Activated T-cell treated with anti-CD3 and anti-CD28 coated beads, Interleukin-2, amount 50 U/mL, for 72 hours (primary cell): Measurements from ENCODE around the gene CMTM8. TPM values are rescaled to one million over a fixed set of nuclear protein-coding genes. Genes with fewer than 3 reads are reported as not detected.
"Not testable (repeated sequence)": the region's sequence is repeated elsewhere in the genome, so short reads cannot be mapped to it uniquely, and the experiment has no call there.

Experiments
- ATAC-seq, 2 donors: fragments of 150-1000 bp; cut with Tn5 transposase; replicated peaks in 1 of 2; 2 replicates each; pipeline ENCODE4 v1.10.0; 2021; ENCODE audit warnings: moderate library complexity in 2 of 2, mild to moderate bottlenecking in 1 of 2
- DNase-seq, 2 donors: peaks; one replicate each; pipeline ENCODE4 v3.0.0; 2021 to 2022; ENCODE audit warnings: mixed read lengths in 1 of 2
- H3K27ac Mint-ChIP-seq: one replicate; pipeline ENCODE4 v1.8.0; 2022; ENCODE audit warnings: mild to moderate bottlenecking, moderate library complexity, mixed read lengths
- H3K27me3 Mint-ChIP-seq: one replicate; pipeline ENCODE4 v1.8.0; 2022; ENCODE audit warnings: low read depth, mixed read lengths
- H3K36me3 Mint-ChIP-seq, 2 donors: one replicate each; pipeline ENCODE4 v1.8.0; 2022; ENCODE audit warnings: mixed read lengths in 2 of 2, mild to moderate bottlenecking in 1 of 2; ENCODE audit not compliant: insufficient read depth in 2 of 2
- H3K4me1 Mint-ChIP-seq: one replicate; pipeline ENCODE4 v1.8.0; 2022; ENCODE audit warnings: low read depth, mixed read lengths
- H3K4me3 Mint-ChIP-seq, 2 donors: one replicate each; pipeline ENCODE4 v1.8.0; 2022; ENCODE audit warnings: mild to moderate bottlenecking in 2 of 2, mixed read lengths in 2 of 2, moderate library complexity in 2 of 2
- H3K9me3 Mint-ChIP-seq, 2 donors: one replicate each; pipeline ENCODE4 v1.8.0; 2022; ENCODE audit warnings: mixed read lengths in 2 of 2
- total RNA-seq, 2 donors: library from RNA; stranded (reverse); gene quantifications; one replicate each; pipeline ENCODE4 v1.2.3, GENCODE V29; 2022

Gene CMTM8
- total RNA-seq, 2 donors from 2014 or later: 7.1 to 9.0 TPM

GRCh38 chr3:32215185-32215584 is 23.3 kb upstream of the CMTM8 start:
- Mint-ChIP-seq H3K27ac (no peak overlapping the region), H3K4me1 (no peaks in the 10 kb centered on the region), H3K4me3 (no peak overlapping the region), H3K36me3 (peaks cover 2 to 3% of the 10 kb centered on the region in 2 donors), H3K27me3 (no peaks in the 10 kb centered on the region), H3K9me3 (peaks cover 3 to 9% of the 10 kb centered on the region in 2 donors)
- ATAC-seq: no peak
- no peak for DNase-seq

GRCh38 chr3:32216172-32216783 is 22.2 kb upstream of the CMTM8 start:
- ATAC-seq: no peak

GRCh38 chr3:32217339-32217738 is 21.1 kb upstream of the CMTM8 start:
- Mint-ChIP-seq H3K36me3 (peaks cover 2 to 6% of the 10 kb centered on the region in 2 donors), H3K27ac (no peak overlapping the region), H3K9me3 (peaks cover 3 to 9% of the 10 kb centered on the region in 2 donors), H3K4me1 (no peaks in the 10 kb centered on the region), H3K27me3 (no peaks in the 10 kb centered on the region), H3K4me3 (no peak overlapping the region)
- DNase-seq (no peak), ATAC-seq (no peak)

More at GRCh38 chr3:32216172-32216783, 22.2 kb upstream of the CMTM8 start:
- Mint-ChIP-seq H3K9me3 (peaks cover 3 to 9% of the 10 kb centered on the region in 2 donors), H3K4me3 (no peak overlapping the region), H3K27ac (no peak overlapping the region), H3K27me3 (no peaks in the 10 kb centered on the region), H3K4me1 (no peaks in the 10 kb centered on the region), H3K36me3 (peaks cover 2 to 6% of the 10 kb centered on the region in 2 donors)
- DNase-seq: no peak

GRCh38 chr3:32219537-32219936 is 18.9 kb upstream of the CMTM8 start:
- Mint-ChIP-seq H3K9me3 (peaks cover 3 to 9% of the 10 kb centered on the region in 2 donors), H3K27me3 (no peaks in the 10 kb centered on the region)
- DNase-seq: no peak

GRCh38 chr3:32220006-32220405 is 18.5 kb upstream of the CMTM8 start:
- DNase-seq: no peak
- no peaks in the 10 kb centered on the region for H3K4me1 Mint-ChIP-seq
- peaks cover 3 to 9% of the 10 kb centered on the region in 2 donors for H3K9me3 Mint-ChIP-seq
- H3K27ac Mint-ChIP-seq: no peak overlapping the region
- no peak for ATAC-seq
- no peaks in the 10 kb centered on the region for H3K27me3 Mint-ChIP-seq
- peaks cover 2 to 6% of the 10 kb centered on the region in 2 donors for H3K36me3 Mint-ChIP-seq
- H3K4me3 Mint-ChIP-seq: no peak overlapping the region

More at GRCh38 chr3:32219537-32219936, 18.9 kb upstream of the CMTM8 start:
- no peak for ATAC-seq
- no peak overlapping the region for H3K27ac Mint-ChIP-seq
- no peaks in the 10 kb centered on the region for H3K4me1 Mint-ChIP-seq
- H3K36me3 Mint-ChIP-seq: peaks cover 2 to 6% of the 10 kb centered on the region in 2 donors
- no peak overlapping the region for H3K4me3 Mint-ChIP-seq

- no peak overlapping the region for H3K4me3 Mint-ChIP-seq
- peaks cover 2 to 6% of the 10 kb centered on the region in 2 donors for H3K36me3 Mint-ChIP-seq
- H3K27ac Mint-ChIP-seq: no peak overlapping the region
- H3K27me3 Mint-ChIP-seq: no peaks in the 10 kb centered on the region
- peaks cover 3 to 9% of the 10 kb centered on the region in 2 donors for H3K9me3 Mint-ChIP-seq
- DNase-seq: no peak
- ATAC-seq: no peak
- peaks cover 8% of the 10 kb centered on the region for H3K4me1 Mint-ChIP-seq
These were observed 15.5 kb upstream of the CMTM8 start for GRCh38 chr3:32222950-32223349.

- no peak for ATAC-seq
- no peak overlapping the region for H3K27ac Mint-ChIP-seq
- no peaks in the 10 kb centered on the region for H3K27me3 Mint-ChIP-seq
- H3K4me1 Mint-ChIP-seq: peaks cover 8% of the 10 kb centered on the region
- no peak for DNase-seq
- H3K9me3 Mint-ChIP-seq: peaks cover 3 to 6% of the 10 kb centered on the region in 2 donors
- H3K36me3 Mint-ChIP-seq: peaks cover 2 to 6% of the 10 kb centered on the region in 2 donors
- H3K4me3 Mint-ChIP-seq: no peak overlapping the region
These were observed 14.4 kb upstream of the CMTM8 start for GRCh38 chr3:32224016-32224516.

- Mint-ChIP-seq H3K4me1 (peaks cover 8% of the 10 kb centered on the region), H3K36me3 (no peaks in the 10 kb centered on the region), H3K27ac (no peak overlapping the region), H3K27me3 (no peaks in the 10 kb centered on the region), H3K4me3 (no peak overlapping the region), H3K9me3 (no peaks in the 10 kb centered on the region)
- ATAC-seq: no peak
- no peak for DNase-seq
These were observed 11.5 kb upstream of the CMTM8 start for GRCh38 chr3:32226875-32227500.

- not testable (repeated sequence) for DNase-seq, H3K27me3 Mint-ChIP-seq, H3K27ac Mint-ChIP-seq, H3K36me3 Mint-ChIP-seq, H3K9me3 Mint-ChIP-seq, H3K4me3 Mint-ChIP-seq, ATAC-seq, H3K4me1 Mint-ChIP-seq
These were observed 9.7 kb upstream of the CMTM8 start for GRCh38 chr3:32228743-32229142.

GRCh38 chr3:32229565-32229964 is 8.9 kb upstream of the CMTM8 start:
- ATAC-seq: no peak
- Mint-ChIP-seq H3K4me1 (peaks cover 8% of the 10 kb centered on the region), H3K36me3 (no peaks in the 10 kb centered on the region), H3K27me3 (no peaks in the 10 kb centered on the region), H3K27ac (no peak overlapping the region), H3K4me3 (no peak overlapping the region), H3K9me3 (no peaks in the 10 kb centered on the region)
- DNase-seq: no peak

GRCh38 chr3:32236377-32236776 is 2.1 kb upstream of the CMTM8 start:
- Mint-ChIP-seq H3K36me3 (peaks cover 12 to 14% of the 10 kb centered on the region in 2 donors), H3K9me3 (peaks cover 2 to 7% of the 10 kb centered on the region in 2 donors), H3K27ac (no peak overlapping the region), H3K27me3 (peaks cover 16% of the 10 kb centered on the region), H3K4me3 (no peak overlapping the region), H3K4me1 (peaks cover 24% of the 10 kb centered on the region)
- no peak for ATAC-seq
- DNase-seq: no peak

- H3K36me3 Mint-ChIP-seq: peaks cover 12 to 14% of the 10 kb centered on the region in 2 donors
- DNase-seq: no peak
- H3K27me3 Mint-ChIP-seq: peaks cover 16% of the 10 kb centered on the region
- peaks cover 34% of the 10 kb centered on the region for H3K4me1 Mint-ChIP-seq
- peaks cover 2 to 7% of the 10 kb centered on the region in 2 donors for H3K9me3 Mint-ChIP-seq
- no peak overlapping the region for H3K27ac Mint-ChIP-seq
- no peak for ATAC-seq
- peak overlapping the region; percentile 85 to 92 for H3K4me3 Mint-ChIP-seq
These were observed 619 bp upstream of the CMTM8 start for GRCh38 chr3:32237670-32238452.
